ENCODE results near the gene REXO1.

Gene REXO1

GRCh38 chr19:1861599-1862031, 13.3 kb upstream of the REXO1 start:
- no peak for DNase-seq (ENCODE audit: low read depth)

GRCh38 chr19:1860821-1861598, 12.7 kb upstream of the REXO1 start:
- DNase-seq (ENCODE audit: low read depth): no peak

DNA sequence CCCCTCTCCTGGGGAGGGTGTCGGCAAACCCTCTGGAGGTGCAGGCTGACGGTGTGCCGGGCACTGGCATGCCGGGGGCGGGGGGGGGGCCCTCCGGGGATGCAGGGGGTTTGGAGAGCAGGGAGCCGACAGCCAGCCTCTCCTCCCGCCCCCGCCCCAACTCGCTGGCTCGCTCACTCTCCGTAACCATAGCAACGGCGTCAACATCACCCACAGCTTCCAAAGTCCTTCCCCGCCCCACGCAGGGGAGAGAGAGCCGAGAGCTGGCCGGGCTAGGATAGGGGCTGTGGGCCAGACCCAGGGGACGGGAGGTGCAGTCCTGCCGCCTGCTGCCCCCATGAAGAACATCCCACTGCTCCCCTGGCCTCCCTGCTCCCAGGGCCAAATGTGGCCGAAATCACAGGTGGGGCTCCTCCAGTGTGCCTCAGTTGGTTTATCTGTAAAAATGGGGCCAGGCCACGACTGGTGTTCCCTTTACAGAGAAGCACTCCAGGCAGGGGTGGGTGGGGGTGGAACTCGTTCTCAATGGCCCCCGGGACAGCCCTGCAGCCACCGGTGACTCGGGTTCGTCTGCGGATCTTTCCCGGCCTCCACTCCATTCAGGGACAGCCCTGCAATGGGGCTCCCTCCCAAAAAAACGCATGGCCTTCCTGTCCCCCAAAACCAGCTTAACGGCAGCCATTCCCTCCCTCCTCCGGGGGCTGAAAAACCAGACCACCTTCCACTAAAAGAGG, 11.9 kb upstream of the REXO1 start:
- no peak for DNase-seq (ENCODE audit: low read depth)

- DNase-seq (ENCODE audit: low read depth): no peak
Measured at GRCh38 chr19:1859331-1859781, 11.1 kb upstream of the REXO1 start.

DNA sequence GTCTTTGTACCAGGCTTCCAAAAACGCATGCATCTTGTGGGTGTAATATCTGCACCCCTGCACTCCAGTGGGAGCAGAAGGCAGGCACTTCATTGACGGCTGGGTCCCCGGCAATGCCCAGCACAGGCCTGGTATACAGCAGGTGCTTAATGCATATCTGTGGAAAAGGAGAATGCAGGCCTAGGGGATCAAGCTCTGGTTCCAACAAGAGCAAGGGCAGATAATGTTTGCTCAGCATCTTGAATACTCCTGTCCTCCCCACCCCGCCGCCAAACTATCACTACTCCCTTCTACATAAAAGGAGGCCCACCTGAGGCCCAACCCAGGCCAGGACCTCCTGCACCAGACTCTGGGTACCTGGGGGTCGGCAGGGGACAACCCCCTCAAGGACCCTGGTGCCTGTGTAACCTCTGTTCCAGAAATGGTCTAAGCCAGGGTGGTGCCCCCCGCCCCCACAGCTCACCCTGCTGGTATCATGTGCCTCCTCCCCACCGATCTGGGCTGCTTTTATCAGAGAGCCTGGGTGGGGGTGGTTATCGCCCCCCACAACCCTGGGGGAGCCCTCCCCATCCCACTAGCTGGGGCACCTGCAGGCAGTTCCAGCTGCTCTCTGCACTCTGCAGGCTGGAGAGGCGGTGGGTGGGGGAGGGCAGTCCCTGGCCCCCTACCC, 10.3 kb upstream of the REXO1 start:
- no peak for DNase-seq (ENCODE audit: low read depth)

DNA sequence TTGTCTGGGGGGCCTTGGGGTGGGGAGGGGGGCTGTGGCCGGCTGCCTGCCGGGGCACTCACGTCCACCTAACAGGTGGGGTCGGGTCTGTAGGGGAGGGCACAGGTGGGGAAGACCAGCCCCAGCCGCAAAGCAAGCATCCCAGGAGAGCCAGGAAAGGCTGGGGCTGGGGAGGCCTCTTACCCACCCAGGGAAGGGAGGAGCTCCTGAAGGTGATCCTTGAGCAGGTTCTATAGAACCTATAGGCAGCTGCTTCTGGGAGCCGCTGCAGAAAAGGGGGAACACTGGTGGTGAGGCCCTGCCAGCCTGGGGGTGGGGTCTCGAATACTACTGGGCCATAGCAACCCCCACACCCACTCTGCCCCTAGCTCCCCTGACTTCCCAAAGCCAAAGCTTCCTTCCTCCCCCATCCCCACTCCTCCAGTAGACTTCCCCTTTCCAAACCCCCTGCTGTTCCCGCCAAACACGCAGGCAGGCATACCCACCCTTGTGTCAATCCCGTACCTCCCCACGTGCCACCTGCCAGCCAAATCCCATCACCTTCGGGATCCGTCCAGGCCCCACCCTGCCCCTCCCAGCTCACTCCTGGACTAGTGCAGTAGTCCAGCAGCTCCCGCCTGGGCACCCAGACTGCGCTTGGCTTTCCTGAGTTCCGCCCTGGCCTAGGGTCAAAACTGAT, 9.5 kb upstream of the REXO1 start:
- DNase-seq (ENCODE audit: low read depth): no peak

DNA sequence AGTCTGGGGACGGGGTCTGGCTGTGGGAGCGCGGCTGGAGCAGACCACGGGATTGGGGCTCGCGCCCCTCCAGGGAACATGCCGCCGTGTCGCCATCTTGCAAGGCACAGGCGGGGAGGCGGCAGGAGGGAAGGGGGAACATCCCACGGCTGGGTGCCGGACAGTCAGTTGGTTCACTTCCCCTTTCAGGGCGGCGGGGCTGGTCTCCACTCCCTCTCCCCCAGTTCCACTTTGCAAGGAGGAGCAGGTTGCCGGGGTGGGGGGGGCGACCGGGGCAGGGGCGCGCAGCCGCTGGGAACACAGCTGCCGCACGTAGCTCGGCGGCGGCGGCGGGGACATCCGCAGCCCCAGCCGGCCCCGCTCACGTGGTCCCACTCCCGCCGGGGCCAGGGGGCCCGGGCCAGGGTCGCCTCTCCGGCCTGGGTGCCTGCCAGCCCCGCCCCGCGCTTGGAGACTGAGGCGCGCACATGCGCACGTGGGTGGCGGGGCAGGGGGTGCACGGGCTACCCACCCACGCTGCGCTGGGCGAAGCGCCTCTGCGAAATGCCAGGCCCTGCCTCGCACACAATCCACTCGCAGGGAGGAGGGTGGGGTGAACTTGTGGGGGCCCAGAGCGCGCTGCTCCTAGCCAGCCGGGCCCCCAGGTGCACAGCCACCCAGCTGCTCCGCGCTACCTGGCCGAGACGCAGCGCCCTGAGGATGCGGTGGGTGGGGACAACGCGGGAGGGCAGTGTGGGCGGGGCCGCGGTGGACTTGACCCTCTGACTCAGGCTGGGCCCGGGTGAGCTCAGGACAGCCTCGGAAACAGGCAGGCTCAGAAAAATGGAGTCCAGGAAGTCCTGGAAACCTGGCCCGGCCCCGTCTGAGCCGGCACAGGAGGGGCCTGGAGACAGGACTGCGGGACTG, 8.7 kb upstream of the REXO1 start:
- no peak for DNase-seq (ENCODE audit: low read depth)

DNA sequence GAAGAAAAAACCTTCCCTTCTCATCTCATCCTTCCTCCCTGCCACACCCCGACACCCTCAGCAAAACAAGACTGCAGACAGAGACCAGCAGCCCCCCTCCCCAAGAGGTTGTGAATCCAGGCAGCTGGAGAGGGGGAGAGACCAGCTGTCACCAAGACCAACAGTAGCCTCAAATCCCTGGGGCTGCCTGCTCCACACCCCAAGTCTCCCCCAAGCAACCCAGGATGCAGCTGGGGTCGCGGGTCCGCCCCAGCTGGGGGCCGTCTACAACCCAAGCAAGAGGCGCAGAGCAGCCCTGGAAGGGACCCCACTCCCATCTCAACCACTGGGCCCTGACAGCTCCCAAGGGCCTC, 8.0 kb upstream of the REXO1 start:
- no peak for DNase-seq (ENCODE audit: low read depth)

- no peak for DNase-seq (ENCODE audit: low read depth)
Measured at GRCh38 chr19:1855828-1856255, 7.6 kb upstream of the REXO1 start.

DNA sequence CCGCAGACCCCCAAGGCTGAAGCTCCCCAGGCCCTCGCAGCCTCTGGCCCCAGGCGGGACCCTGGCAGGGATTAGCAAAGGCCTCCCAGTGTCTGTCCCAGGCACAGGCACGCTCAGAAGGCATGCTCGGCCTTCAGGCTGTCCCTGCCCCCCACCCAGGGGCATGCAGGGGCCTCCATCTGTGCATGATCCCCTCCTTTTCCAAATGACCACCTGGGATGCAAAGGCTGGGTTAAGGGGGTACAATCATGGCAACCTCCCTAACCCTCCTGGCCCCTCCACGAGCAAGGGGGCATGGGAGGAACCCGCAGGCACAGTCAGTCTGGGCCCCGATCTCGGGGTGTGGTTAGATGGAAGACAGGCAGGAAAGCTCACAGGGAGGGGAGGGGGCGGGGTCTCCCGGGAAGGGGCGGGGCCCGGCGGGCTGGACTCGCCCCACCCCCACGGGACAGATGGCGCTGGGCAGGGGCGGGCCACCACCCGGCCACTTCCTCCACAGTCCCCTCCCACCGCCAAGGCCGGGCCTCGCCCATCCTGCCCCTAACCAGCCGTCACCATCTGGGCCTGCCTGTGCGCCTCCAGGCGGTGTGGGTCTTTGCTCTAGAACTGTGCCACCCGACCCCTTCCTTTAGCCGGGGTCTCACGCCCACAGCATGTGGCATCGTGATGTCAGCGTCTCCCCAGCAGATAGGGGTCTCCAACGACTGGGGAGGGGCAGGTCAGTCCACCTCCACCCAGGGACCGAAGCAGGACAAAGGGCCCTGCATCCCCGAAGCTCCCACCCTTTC, 7.0 kb upstream of the REXO1 start:
- peak; percentile 56 for DNase-seq (ENCODE audit: low read depth)

- no peak for DNase-seq (ENCODE audit: low read depth)
Measured at GRCh38 chr19:1854542-1855039, 6.3 kb upstream of the REXO1 start.

GRCh38 chr19:1854039-1854541, 5.8 kb upstream of the REXO1 start:
- no peak for DNase-seq (ENCODE audit: low read depth)

- DNase-seq (ENCODE audit: low read depth): peak; percentile 62
Measured at GRCh38 chr19:1853295-1854038, 5.2 kb upstream of the REXO1 start.

- DNase-seq (ENCODE audit: low read depth): no peak
Measured at GRCh38 chr19:1852581-1853128, 4.4 kb upstream of the REXO1 start.

DNA sequence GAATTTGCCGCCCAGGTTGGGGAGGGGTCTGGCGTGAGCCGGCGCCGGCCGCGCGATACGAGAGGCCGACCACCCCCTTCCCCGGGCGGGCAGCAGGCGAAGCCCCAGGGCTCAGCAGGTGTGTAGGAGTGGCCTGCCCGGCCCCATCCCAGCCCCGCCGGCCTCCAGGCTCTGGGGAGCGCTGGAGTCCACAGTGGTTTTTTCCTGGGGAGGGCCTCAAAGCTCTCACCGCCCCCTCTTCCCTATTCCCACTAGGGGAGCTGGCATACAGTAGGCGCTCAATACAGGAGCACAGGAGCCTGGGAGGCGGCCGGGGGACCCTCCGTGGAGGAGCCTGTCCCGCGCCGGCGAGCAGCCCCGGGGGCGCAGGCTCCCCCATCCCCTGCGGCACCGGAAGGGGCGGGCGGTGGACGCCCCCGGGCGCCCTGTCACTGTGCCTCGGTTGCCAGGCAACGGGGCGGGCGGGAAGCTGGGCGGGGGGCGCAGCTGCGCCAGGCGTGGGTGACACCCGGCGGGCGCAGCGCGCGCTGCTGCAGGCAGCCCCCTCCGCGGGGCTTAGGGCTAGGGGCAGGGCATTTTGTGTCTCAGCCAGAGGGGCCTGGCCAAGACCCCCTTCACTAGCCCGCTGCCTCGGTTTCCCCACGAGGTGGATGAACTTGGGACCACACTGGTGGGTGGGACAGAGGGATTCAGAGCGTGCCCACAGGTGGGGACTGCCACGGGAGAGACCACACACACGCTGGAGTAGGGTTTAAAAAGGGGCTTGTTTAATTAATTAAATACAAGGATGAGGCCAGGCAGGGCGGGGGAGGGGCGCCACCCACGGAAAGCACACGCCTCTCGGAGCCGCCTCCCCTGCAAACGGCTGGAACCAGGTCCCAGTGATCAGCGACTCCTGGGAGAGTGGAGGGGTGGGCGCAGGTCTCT, 3.6 kb upstream of the REXO1 start:
- DNase-seq (ENCODE audit: low read depth): no peak

GRCh38 chr19:1850809-1851653, 2.7 kb upstream of the REXO1 start:
- no peak for DNase-seq (ENCODE audit: low read depth)

DNA sequence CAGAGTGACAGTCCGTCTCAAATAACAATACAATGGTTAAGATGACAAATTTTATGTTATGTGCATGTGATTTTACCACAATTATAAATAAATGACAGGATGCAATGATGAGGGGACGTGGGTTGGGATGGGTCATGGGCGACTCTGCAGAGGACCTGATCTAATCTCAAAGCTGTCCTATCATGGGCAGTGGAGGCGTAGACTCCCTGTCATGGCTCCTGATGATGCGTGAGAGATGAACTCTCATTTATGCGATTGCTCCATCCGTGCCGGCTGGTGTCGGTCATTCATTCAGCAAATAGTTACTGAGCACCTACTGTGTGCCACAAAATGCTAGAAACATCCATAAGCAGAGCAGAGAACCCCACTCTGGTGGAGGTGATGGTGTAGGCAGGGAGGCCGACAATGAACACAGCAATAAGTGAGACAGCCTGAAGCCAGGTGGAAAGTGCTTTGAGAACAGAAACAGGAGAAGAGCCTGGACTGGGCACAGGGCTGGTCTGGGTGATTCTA, 1.7 kb upstream of the REXO1 start:
- no peak for DNase-seq (ENCODE audit: low read depth)
